Activated naive CD8-positive, alpha-beta T cell treated with anti-CD3 and anti-CD28 coated beads, Interleukin-2, amount 50 U/mL, for 24 hours (primary cell): ENCODE measurements around the gene NDFIP2.

Experiments
- ATAC-seq: fragments of 150-1000 bp; cut with Tn5 transposase; one replicate; pipeline ENCODE4 v1.10.0; 2021
- DNase-seq: peaks from one replicate; pipeline ENCODE4 v3.0.0; 2021
- H3K27ac Mint-ChIP-seq: one replicate; pipeline ENCODE4 v1.8.0; 2021; ENCODE audit warnings: mild to moderate bottlenecking, mixed read lengths
- H3K27me3 Mint-ChIP-seq: one replicate; pipeline ENCODE4 v1.8.0; 2021; ENCODE audit warnings: mixed read lengths
- H3K36me3 Mint-ChIP-seq: one replicate; pipeline ENCODE4 v1.8.0; 2021; ENCODE audit warnings: low read depth, mixed read lengths
- H3K4me1 Mint-ChIP-seq: one replicate; pipeline ENCODE4 v1.8.0; 2021; ENCODE audit warnings: mixed read lengths
- H3K4me3 Mint-ChIP-seq: one replicate; pipeline ENCODE4 v1.8.0; 2021; ENCODE audit warnings: mild to moderate bottlenecking, moderate library complexity, mixed read lengths
- H3K9me3 Mint-ChIP-seq: one replicate; pipeline ENCODE4 v1.8.0; 2021; ENCODE audit warnings: mixed read lengths

NDFIP2 gene

GRCh38 chr13:79480954-79481684 is at the start of gene NDFIP2:
Gene NDFIP2, plus strand, starts transcription at chr13:79481155. Its CDS starts 49 bp downstream, at chr13:79481204.
- Mint-ChIP-seq H3K27ac (peak within 1 kb of the TSS; percentile 95), H3K36me3 (peaks cover 15% of the 10 kb centered on the region), H3K4me3 (peak within 1 kb of the TSS; percentile 91), H3K4me1 (peaks cover 54% of the 10 kb centered on the region), H3K9me3 (no peaks in the 10 kb centered on the region), H3K27me3 (peaks cover 14% of the 10 kb centered on the region)
- ATAC-seq (peak; percentile 76), DNase-seq (peak; percentile 90)

GRCh38 chr13:79432086-79432485 is 48.9 kb upstream of the NDFIP2 start:
- DNase-seq (no peak), ATAC-seq (no peak)
- H3K27ac Mint-ChIP-seq: no peak overlapping the region
- no peak overlapping the region for H3K4me3 Mint-ChIP-seq
- no peaks in the 10 kb centered on the region for H3K27me3 Mint-ChIP-seq
- no peaks in the 10 kb centered on the region for H3K9me3 Mint-ChIP-seq
- H3K4me1 Mint-ChIP-seq: peaks cover 30% of the 10 kb centered on the region
- no peaks in the 10 kb centered on the region for H3K36me3 Mint-ChIP-seq

GRCh38 chr13:79432992-79433391 is 48.0 kb upstream of the NDFIP2 start:
- Mint-ChIP-seq H3K4me1 (peaks cover 28% of the 10 kb centered on the region), H3K27me3 (no peaks in the 10 kb centered on the region), H3K9me3 (no peaks in the 10 kb centered on the region), H3K4me3 (no peak overlapping the region), H3K36me3 (no peaks in the 10 kb centered on the region), H3K27ac (no peak overlapping the region)
- ATAC-seq (no peak), DNase-seq (no peak)

GRCh38 chr13:79434556-79434955 is 46.4 kb upstream of the NDFIP2 start:
- ATAC-seq (no peak), DNase-seq (no peak)
- H3K9me3 Mint-ChIP-seq: no peaks in the 10 kb centered on the region
- H3K27ac Mint-ChIP-seq: peak overlapping the region; percentile 6
- H3K4me3 Mint-ChIP-seq: no peak overlapping the region
- no peaks in the 10 kb centered on the region for H3K27me3 Mint-ChIP-seq
- no peaks in the 10 kb centered on the region for H3K36me3 Mint-ChIP-seq
- peaks cover 22% of the 10 kb centered on the region for H3K4me1 Mint-ChIP-seq

- no peaks in the 10 kb centered on the region for H3K36me3 Mint-ChIP-seq
- ATAC-seq: no peak
- H3K27ac Mint-ChIP-seq: no peak overlapping the region
- no peaks in the 10 kb centered on the region for H3K9me3 Mint-ChIP-seq
- H3K27me3 Mint-ChIP-seq: no peaks in the 10 kb centered on the region
- DNase-seq: no peak
- H3K4me3 Mint-ChIP-seq: no peak overlapping the region
- peaks cover 20% of the 10 kb centered on the region for H3K4me1 Mint-ChIP-seq
Measured at GRCh38 chr13:79435561-79435990, 45.4 kb upstream of the NDFIP2 start.

GRCh38 chr13:79439275-79439674 is 41.7 kb upstream of the NDFIP2 start:
- no peaks in the 10 kb centered on the region for H3K9me3 Mint-ChIP-seq
- peaks cover 15% of the 10 kb centered on the region for H3K4me1 Mint-ChIP-seq
- no peak overlapping the region for H3K4me3 Mint-ChIP-seq
- no peak overlapping the region for H3K27ac Mint-ChIP-seq
- H3K27me3 Mint-ChIP-seq: no peaks in the 10 kb centered on the region
- H3K36me3 Mint-ChIP-seq: no peaks in the 10 kb centered on the region
- DNase-seq (no peak), ATAC-seq (no peak)

GRCh38 chr13:79440958-79441528 is 39.9 kb upstream of the NDFIP2 start:
- H3K27me3 Mint-ChIP-seq: no peaks in the 10 kb centered on the region
- no peak for DNase-seq
- no peak overlapping the region for H3K4me3 Mint-ChIP-seq
- no peak overlapping the region for H3K27ac Mint-ChIP-seq
- peaks cover 8% of the 10 kb centered on the region for H3K4me1 Mint-ChIP-seq
- ATAC-seq: no peak
- H3K9me3 Mint-ChIP-seq: no peaks in the 10 kb centered on the region
- no peaks in the 10 kb centered on the region for H3K36me3 Mint-ChIP-seq

- no peak overlapping the region for H3K4me3 Mint-ChIP-seq
- peaks cover 20% of the 10 kb centered on the region for H3K4me1 Mint-ChIP-seq
- no peak for ATAC-seq
- no peak overlapping the region for H3K27ac Mint-ChIP-seq
- no peaks in the 10 kb centered on the region for H3K36me3 Mint-ChIP-seq
- H3K27me3 Mint-ChIP-seq: no peaks in the 10 kb centered on the region
- H3K9me3 Mint-ChIP-seq: no peaks in the 10 kb centered on the region
- DNase-seq: no peak
Measured at GRCh38 chr13:79442221-79442620, 38.7 kb upstream of the NDFIP2 start.

- no peak overlapping the region for H3K4me3 Mint-ChIP-seq
Measured at GRCh38 chr13:79442706-79443105, 38.2 kb upstream of the NDFIP2 start.

GRCh38 chr13:79445968-79446645 is 34.8 kb upstream of the NDFIP2 start:
- Mint-ChIP-seq H3K36me3 (peaks cover 2% of the 10 kb centered on the region), H3K9me3 (no peaks in the 10 kb centered on the region), H3K27ac (no peak overlapping the region), H3K4me3 (no peak overlapping the region), H3K27me3 (no peaks in the 10 kb centered on the region), H3K4me1 (peaks cover 56% of the 10 kb centered on the region)
- ATAC-seq (peak; percentile 57), DNase-seq (no peak)

More at GRCh38 chr13:79442706-79443105, 38.2 kb upstream of the NDFIP2 start:
- no peaks in the 10 kb centered on the region for H3K9me3 Mint-ChIP-seq
- no peak for ATAC-seq
- H3K27ac Mint-ChIP-seq: no peak overlapping the region
- H3K36me3 Mint-ChIP-seq: no peaks in the 10 kb centered on the region
- DNase-seq: no peak
- no peaks in the 10 kb centered on the region for H3K27me3 Mint-ChIP-seq
- peaks cover 25% of the 10 kb centered on the region for H3K4me1 Mint-ChIP-seq

GRCh38 chr13:79447141-79447540 is 33.8 kb upstream of the NDFIP2 start:
- Mint-ChIP-seq H3K36me3 (peaks cover 2% of the 10 kb centered on the region), H3K4me3 (no peak overlapping the region), H3K4me1 (peaks cover 66% of the 10 kb centered on the region), H3K27me3 (no peaks in the 10 kb centered on the region), H3K9me3 (no peaks in the 10 kb centered on the region), H3K27ac (no peak overlapping the region)
- ATAC-seq: no peak
- no peak for DNase-seq

- H3K4me1 Mint-ChIP-seq: peaks cover 72% of the 10 kb centered on the region
- H3K27ac Mint-ChIP-seq: no peak overlapping the region
- ATAC-seq (no peak), DNase-seq (no peak)
- H3K4me3 Mint-ChIP-seq: no peak overlapping the region
- no peaks in the 10 kb centered on the region for H3K27me3 Mint-ChIP-seq
- H3K36me3 Mint-ChIP-seq: peaks cover 2% of the 10 kb centered on the region
- H3K9me3 Mint-ChIP-seq: no peaks in the 10 kb centered on the region
Measured at GRCh38 chr13:79447741-79448140, 33.2 kb upstream of the NDFIP2 start.

GRCh38 chr13:79448413-79448812 is 32.5 kb upstream of the NDFIP2 start:
- ATAC-seq (no peak), DNase-seq (no peak)
- Mint-ChIP-seq H3K4me3 (no peak overlapping the region), H3K27ac (peak overlapping the region; percentile 16), H3K4me1 (peaks cover 79% of the 10 kb centered on the region), H3K27me3 (no peaks in the 10 kb centered on the region), H3K9me3 (no peaks in the 10 kb centered on the region), H3K36me3 (peaks cover 2% of the 10 kb centered on the region)

- no peak for ATAC-seq
- DNase-seq: no peak
Measured at GRCh38 chr13:79450110-79450509, 30.8 kb upstream of the NDFIP2 start.

GRCh38 chr13:79451500-79451962 is 29.4 kb upstream of the NDFIP2 start:
- Mint-ChIP-seq H3K9me3 (no peaks in the 10 kb centered on the region), H3K27me3 (no peaks in the 10 kb centered on the region), H3K4me1 (peaks cover 84% of the 10 kb centered on the region), H3K36me3 (peaks cover 2% of the 10 kb centered on the region), H3K27ac (peak overlapping the region; percentile 99), H3K4me3 (peak overlapping the region; percentile 80)
- ATAC-seq (peak; percentile 99), DNase-seq (peak; percentile 90)

More at GRCh38 chr13:79450110-79450509, 30.8 kb upstream of the NDFIP2 start:
- H3K27ac Mint-ChIP-seq: peak overlapping the region; percentile 69
- no peaks in the 10 kb centered on the region for H3K9me3 Mint-ChIP-seq
- peaks cover 2% of the 10 kb centered on the region for H3K36me3 Mint-ChIP-seq
- H3K4me1 Mint-ChIP-seq: peaks cover 87% of the 10 kb centered on the region
- no peak overlapping the region for H3K4me3 Mint-ChIP-seq
- no peaks in the 10 kb centered on the region for H3K27me3 Mint-ChIP-seq
